Endodermal cell (in vitro differentiated cells): ENCODE data around the gene ZRSR2. TPM values are rescaled to one million over a fixed set of nuclear protein-coding genes. Genes with fewer than 3 reads are reported as not detected.

Experiments
- DNase-seq: peaks from one replicate; pipeline ENCODE4 v3.0.0-alpha.2; 2017
- H3K27ac ChIP-seq: 2 replicates; pipeline ENCODE4 v1.5.1; 2013; ENCODE audit warnings: mild to moderate bottlenecking, low read depth, low read length, moderate library complexity
- H3K27me3 ChIP-seq: 2 replicates; pipeline ENCODE4 v1.6.1; 2013; ENCODE audit warnings: mild to moderate bottlenecking, low read length, moderate library complexity; ENCODE audit not compliant: insufficient read depth, control insufficient read depth, poor library complexity, severe bottlenecking
- H3K36me3 ChIP-seq: 2 replicates; pipeline ENCODE4 v1.7.0; 2013; ENCODE audit warnings: mild to moderate bottlenecking, low read length, moderate library complexity; ENCODE audit not compliant: control insufficient read depth, insufficient read depth
- H3K4me1 ChIP-seq: one replicate; pipeline ENCODE4 v1.7.0; 2013; ENCODE audit warnings: low read length; ENCODE audit not compliant: control insufficient read depth, insufficient read depth
- H3K4me3 ChIP-seq: 2 replicates; pipeline ENCODE4 v1.5.1; 2013; ENCODE audit warnings: mild to moderate bottlenecking, low read length, moderate library complexity
- H3K9ac ChIP-seq: 2 replicates; pipeline ENCODE4 v1.6.1; 2013; ENCODE audit warnings: mild to moderate bottlenecking, low read length, moderate library complexity; ENCODE audit not compliant: poor library complexity, severe bottlenecking; ENCODE audit errors: extremely low read depth
- H3K9me3 ChIP-seq: 2 replicates; pipeline ENCODE4 v1.6.1; 2013; ENCODE audit warnings: mild to moderate bottlenecking, low read length, moderate library complexity; ENCODE audit not compliant: control insufficient read depth
- H3K27ac Mint-ChIP-seq: 2 replicates; pipeline ENCODE4 v1.8.0; 2020; ENCODE audit warnings: mixed read lengths
- H3K27me3 Mint-ChIP-seq: 2 replicates; pipeline ENCODE4 v1.8.0; 2021; ENCODE audit warnings: mild to moderate bottlenecking, mixed read lengths; ENCODE audit not compliant: insufficient read depth
- H3K36me3 Mint-ChIP-seq: 2 replicates; pipeline ENCODE4 v1.8.0; 2020; ENCODE audit warnings: low read depth, mixed read lengths
- H3K4me1 Mint-ChIP-seq: 2 replicates; pipeline ENCODE4 v1.8.0; 2020; ENCODE audit warnings: mixed read lengths
- H3K4me3 Mint-ChIP-seq: 2 replicates; pipeline ENCODE4 v1.8.0; 2020; ENCODE audit warnings: mild to moderate bottlenecking, moderate library complexity, mixed read lengths
- H3K9me3 Mint-ChIP-seq: 2 replicates; pipeline ENCODE4 v1.8.0; 2020; ENCODE audit warnings: mild to moderate bottlenecking, mixed read lengths
- CTCF ChIP-seq: fragments of 200-600 bp; sonication (generic); conservative IDR thresholded peaks from 2 replicates; pipeline ENCODE4 v1.5.0; 2021; ENCODE audit warnings: antibody characterized with exemption, mild to moderate bottlenecking
- WGBS, 2 experiments: methylation state at CpG; one replicate each; pipeline versions ENCODE4 v1.1.5 to v1.1.7; 2013; ENCODE audit warnings: missing lambda C conversion rate in 2 of 2, mixed read lengths in 1 of 2; ENCODE audit not compliant: insufficient coverage in 1 of 2, insufficient read length in 1 of 2; 5-methylcytosine and 5-hydroxymethylcytosine counted together
- total RNA-seq, 2 donors: library from RNA; stranded (reverse); fragmentation: NEBNext Ultra II Directional in 1 of 2; extraction: Animal tissue kit (Norgen Biotek cat#: 25700) in 1 of 2; gene quantifications; 2 replicates in 1 of 2; 3 replicates in 1 of 2; pipeline ENCODE4 v1.2.1, GENCODE V29; 2021

ZRSR2 gene
- total RNA-seq, 2 donors from 2014 or later = 7.3 to 18.1 TPM

DNA sequence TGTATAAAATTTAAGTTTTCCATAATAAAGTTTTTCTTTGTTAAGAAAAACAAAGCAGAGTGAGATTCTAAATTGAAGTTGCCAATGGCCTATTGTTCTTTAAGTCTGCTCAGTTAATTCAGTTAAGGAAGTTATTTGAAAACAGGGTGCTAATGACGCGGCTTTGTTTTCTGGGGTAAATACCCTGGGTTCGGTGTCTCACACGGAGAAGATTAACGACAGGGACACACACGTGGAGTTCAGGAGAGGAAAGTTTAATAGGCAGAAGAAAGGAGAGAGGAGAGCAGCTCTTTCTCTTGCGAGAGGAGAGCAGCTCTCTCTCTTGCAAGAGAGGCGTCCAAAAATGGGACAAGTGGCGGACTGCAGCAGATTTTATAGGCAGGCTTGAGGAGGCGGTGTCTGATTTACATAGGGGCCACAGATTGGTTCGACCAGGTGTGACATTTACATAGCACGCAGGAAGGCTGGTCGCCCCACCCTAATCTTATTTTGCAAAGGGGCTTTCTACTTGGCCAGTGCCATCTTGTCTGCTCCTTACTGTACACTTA, 42.6 kb upstream of the ZRSR2 start:
- Mint-ChIP-seq H3K36me3 (peaks cover 37% of the 10 kb centered on the region), H3K4me1 (peaks cover 64% of the 10 kb centered on the region), H3K4me3 (peak overlapping the region; percentile 35), H3K27me3 (no peaks in the 10 kb centered on the region), H3K9me3 (peaks cover 7% of the 10 kb centered on the region), H3K27ac (peak overlapping the region; percentile 92)
- Histone ChIP-seq H3K9me3 (no peaks in the 10 kb centered on the region), H3K27me3 (no peaks in the 10 kb centered on the region), H3K27ac (no peak overlapping the region), H3K36me3 (peaks cover 18% of the 10 kb centered on the region), H3K9ac (no peak overlapping the region), H3K4me3 (peak overlapping the region; percentile 60), H3K4me1 (no peaks in the 10 kb centered on the region)
- peak; percentile 79 for DNase-seq
- no peak for TF ChIP-seq CTCF
- WGBS, 2 experiments = 55 to 68% methylated on average over 5 to 13 of the region's 13 CpGs

- H3K4me3 Mint-ChIP-seq = no peak overlapping the region
- no peaks in the 10 kb centered on the region for H3K9me3 ChIP-seq
- H3K4me1 Mint-ChIP-seq = peaks cover 67% of the 10 kb centered on the region
- DNase-seq = no peak
- H3K9me3 Mint-ChIP-seq = peaks cover 14% of the 10 kb centered on the region
- TF ChIP-seq CTCF = no peak
- no peaks in the 10 kb centered on the region for H3K4me1 ChIP-seq
- no peaks in the 10 kb centered on the region for H3K27me3 ChIP-seq
- no peak overlapping the region for H3K27ac ChIP-seq
- H3K27ac Mint-ChIP-seq = peak overlapping the region; percentile 81
- peaks cover 13% of the 10 kb centered on the region for H3K36me3 ChIP-seq
- WGBS, 2 experiments = 82% methylated on average over 3 of the region's 3 CpGs; no CpG with 5 or more reads in 1 of the 2 experiments
- no peaks in the 10 kb centered on the region for H3K27me3 Mint-ChIP-seq
- H3K9ac ChIP-seq = no peak overlapping the region
- peaks cover 38% of the 10 kb centered on the region for H3K36me3 Mint-ChIP-seq
- no peak overlapping the region for H3K4me3 ChIP-seq
Measured at GRCh38 chrX:15748841-15749240, 41.4 kb upstream of the ZRSR2 start.

- Mint-ChIP-seq H3K9me3 (peaks cover 16% of the 10 kb centered on the region), H3K4me1 (peaks cover 70% of the 10 kb centered on the region), H3K27ac (no peak overlapping the region), H3K4me3 (no peak overlapping the region), H3K27me3 (no peaks in the 10 kb centered on the region), H3K36me3 (peaks cover 36% of the 10 kb centered on the region)
- WGBS, 2 experiments = 93% methylated on average over 6 of the region's 7 CpGs; no CpG with 5 or more reads in 1 of the 2 experiments
- Histone ChIP-seq H3K27me3 (no peaks in the 10 kb centered on the region), H3K9ac (no peak overlapping the region), H3K36me3 (peaks cover 13% of the 10 kb centered on the region), H3K27ac (no peak overlapping the region), H3K4me1 (no peaks in the 10 kb centered on the region), H3K4me3 (no peak overlapping the region), H3K9me3 (no peaks in the 10 kb centered on the region)
- no peak for DNase-seq
- TF ChIP-seq CTCF = no peak
Measured at GRCh38 chrX:15749642-15750610, 40.4 kb upstream of the ZRSR2 start.
